Measurements from ENCODE around the gene AHR. TPM values are rescaled to one million over a fixed set of nuclear protein-coding genes. Genes with fewer than 3 reads are reported as not detected.
"Not testable (repeated sequence)": the region's sequence is repeated elsewhere in the genome, so short reads cannot be mapped to it uniquely, and the experiment has no call there.

Gene AHR
- total RNA-seq, 6 donors from 2014 or later, result 68.8 to 236 (median 95.6) TPM

DNA sequence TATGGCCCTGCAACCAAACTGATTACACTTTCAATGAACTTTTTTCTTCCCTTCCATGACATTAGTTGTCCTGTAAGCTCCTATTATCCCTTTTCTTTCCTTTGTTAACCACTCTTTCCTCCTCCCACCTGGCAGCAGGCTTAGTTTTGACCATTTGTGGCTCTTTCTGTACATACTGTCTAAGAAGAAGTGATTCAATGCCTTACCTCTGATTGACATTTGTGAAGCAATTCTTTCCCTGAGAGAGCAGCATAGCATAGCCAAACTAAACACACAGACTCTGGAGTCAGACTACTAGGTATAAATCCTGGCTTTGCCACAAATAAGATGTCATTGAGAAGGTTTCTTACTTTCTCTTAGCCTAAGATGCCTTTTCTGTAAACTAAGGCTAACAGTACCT lies 48.9 kb downstream of the AHR start:
- H3K4me1 ChIP-seq, result peaks cover 0 to 5% (median 2%) of the 10 kb centered on the region in 4 donors
- H3K27me3 ChIP-seq, result no peaks in the 10 kb centered on the region
- TF ChIP-seq, protein P1, sequence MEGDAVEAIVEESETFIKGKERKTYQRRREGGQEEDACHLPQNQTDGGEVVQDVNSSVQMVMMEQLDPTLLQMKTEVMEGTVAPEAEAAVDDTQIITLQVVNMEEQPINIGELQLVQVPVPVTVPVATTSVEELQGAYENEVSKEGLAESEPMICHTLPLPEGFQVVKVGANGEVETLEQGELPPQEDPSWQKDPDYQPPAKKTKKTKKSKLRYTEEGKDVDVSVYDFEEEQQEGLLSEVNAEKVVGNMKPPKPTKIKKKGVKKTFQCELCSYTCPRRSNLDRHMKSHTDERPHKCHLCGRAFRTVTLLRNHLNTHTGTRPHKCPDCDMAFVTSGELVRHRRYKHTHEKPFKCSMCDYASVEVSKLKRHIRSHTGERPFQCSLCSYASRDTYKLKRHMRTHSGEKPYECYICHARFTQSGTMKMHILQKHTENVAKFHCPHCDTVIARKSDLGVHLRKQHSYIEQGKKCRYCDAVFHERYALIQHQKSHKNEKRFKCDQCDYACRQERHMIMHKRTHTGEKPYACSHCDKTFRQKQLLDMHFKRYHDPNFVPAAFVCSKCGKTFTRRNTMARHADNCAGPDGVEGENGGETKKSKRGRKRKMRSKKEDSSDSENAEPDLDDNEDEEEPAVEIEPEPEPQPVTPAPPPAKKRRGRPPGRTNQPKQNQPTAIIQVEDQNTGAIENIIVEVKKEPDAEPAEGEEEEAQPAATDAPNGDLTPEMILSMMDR (IDR thresholded peaks at IDR 0.05), result no peak
- TF ChIP-seq POLR2A (IDR thresholded peaks at IDR 0.05) (no peak), EP300 (IDR thresholded peaks at IDR 0.05) (no peak), POLR2AphosphoS5 (IDR thresholded peaks at IDR 0.05) (no peak)
- H3K36me3 ChIP-seq, result peaks cover 0 to 39% (median 3%) of the 10 kb centered on the region in 4 donors
- no peak overlapping the region for H3K27ac ChIP-seq
- peaks cover 0 to 3% (median 0%) of the 10 kb centered on the region in 4 donors for H3K9me3 ChIP-seq
- DNase-seq (no peak), ATAC-seq (ENCODE audit: low FRiP score in 2 of 2) (no peak)
- H3K4me3 ChIP-seq, result no peak overlapping the region

- peaks cover 0 to 26% (median 3%) of the 10 kb centered on the region in 4 donors for H3K36me3 ChIP-seq
- H3K27me3 ChIP-seq; DNase-seq; H3K9me3 ChIP-seq; H3K4me1 ChIP-seq; H3K4me3 ChIP-seq; H3K27ac ChIP-seq; ATAC-seq (ENCODE audit: low FRiP score in 2 of 2): not testable (repeated sequence)
- WGBS, 2 donors, result 95 to 100% methylated on average over 1 of the region's 1 CpG
Measured at GRCh38 chr7:17348932-17349331, 50.5 kb downstream of the AHR start.

- H3K27me3 ChIP-seq; H3K4me1 ChIP-seq; ATAC-seq (ENCODE audit: low FRiP score in 2 of 2); H3K4me3 ChIP-seq; H3K9me3 ChIP-seq; DNase-seq; H3K27ac ChIP-seq: not testable (repeated sequence)
- H3K36me3 ChIP-seq, result peaks cover 0 to 14% (median 0%) of the 10 kb centered on the region in 4 donors
- WGBS, 2 donors, result 99 to 100% methylated on average over 3 of the region's 3 CpGs
Measured at GRCh38 chr7:17350321-17350720, 51.9 kb downstream of the AHR start.

DNA sequence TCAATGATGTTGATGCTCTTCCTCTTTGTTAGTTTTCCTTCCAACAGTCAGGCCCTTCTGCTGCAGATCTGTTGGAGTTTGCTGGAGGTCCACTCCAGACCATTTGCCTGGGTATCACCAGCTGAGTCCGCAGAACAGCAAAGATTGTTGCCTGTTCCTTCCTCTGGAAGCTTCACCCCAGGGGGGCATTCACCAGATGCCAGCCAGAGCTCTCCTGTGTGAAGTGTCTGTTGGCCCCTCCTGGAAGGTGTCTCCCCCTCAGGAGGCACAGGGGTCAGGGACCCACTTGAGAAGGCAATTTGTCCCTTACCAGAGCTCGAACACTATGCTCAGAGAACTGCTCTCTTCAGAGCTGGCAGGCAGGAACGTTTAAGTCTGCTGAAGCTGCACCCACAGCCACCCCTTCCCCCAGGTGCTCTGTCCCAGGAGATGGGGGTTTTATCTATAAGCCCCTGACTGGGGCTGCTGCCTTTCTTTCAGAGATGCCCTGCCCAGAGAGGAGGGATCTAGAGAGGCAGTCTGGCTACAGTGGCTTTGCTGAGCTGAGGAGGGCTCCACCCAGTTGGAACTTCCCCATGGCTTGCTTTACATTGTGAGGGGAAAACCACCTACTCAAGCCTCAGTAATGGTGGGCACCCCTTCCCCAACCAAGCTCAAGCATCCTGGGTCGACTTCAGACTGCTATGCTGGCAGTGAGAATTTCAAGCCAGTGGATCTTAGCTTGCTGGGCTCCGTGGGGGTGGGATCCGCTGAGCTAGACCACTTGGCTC lies 55.4 kb downstream of the AHR start:
- H3K4me3 ChIP-seq; H3K27ac ChIP-seq; H3K36me3 ChIP-seq; H3K27me3 ChIP-seq; DNase-seq; ATAC-seq (ENCODE audit: low FRiP score in 2 of 2); H3K9me3 ChIP-seq; H3K4me1 ChIP-seq: not testable (repeated sequence)
- 80 to 86% methylated on average over 1 to 6 of the region's 6 CpGs for WGBS, 2 donors

DNA sequence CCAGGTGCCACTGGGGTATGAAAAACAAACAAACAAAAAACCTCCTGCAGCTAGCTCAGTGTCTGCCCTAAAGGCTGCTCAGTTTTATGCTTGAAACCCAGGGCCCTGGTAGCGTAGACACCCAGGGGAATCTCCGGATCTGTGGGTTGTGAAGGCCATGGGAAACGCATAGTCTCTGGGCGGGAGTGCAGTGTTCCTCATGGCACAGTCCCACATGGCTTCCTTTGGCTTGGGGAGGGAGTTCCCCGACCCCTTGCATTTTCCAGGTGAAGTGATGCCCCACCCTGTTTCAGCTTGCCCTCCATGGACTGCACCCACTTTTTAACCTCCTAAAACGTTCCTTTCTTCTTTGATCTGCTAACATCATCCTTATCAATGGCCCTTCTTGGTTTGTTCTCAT lies 56.0 kb downstream of the AHR start:
- no peak overlapping the region for H3K27ac ChIP-seq
- H3K9me3 ChIP-seq, result peaks cover 0 to 3% (median 1%) of the 10 kb centered on the region in 4 donors
- H3K4me3 ChIP-seq, result no peak overlapping the region
- no peak for TF ChIP-seq POLR2AphosphoS5 (IDR thresholded peaks at IDR 0.05)
- TF ChIP-seq, protein P1 (IDR thresholded peaks at IDR 0.05), result no peak
- TF ChIP-seq POLR2A (IDR thresholded peaks at IDR 0.05), result no peak
- no peaks in the 10 kb centered on the region for H3K36me3 ChIP-seq
- WGBS, 2 donors, result 88 to 95% methylated on average over 3 to 6 of the region's 6 CpGs
- no peaks in the 10 kb centered on the region for H3K27me3 ChIP-seq
- DNase-seq (no peak), ATAC-seq (ENCODE audit: low FRiP score in 2 of 2) (peak in 1 of 2 donors; percentile 37)
- H3K4me1 ChIP-seq, result peaks cover 0 to 3% (median 0%) of the 10 kb centered on the region in 4 donors

GRCh38 chr7:17355050-17355449 lies 56.6 kb downstream of the AHR start:
- no peaks in the 10 kb centered on the region for H3K36me3 ChIP-seq
- H3K4me3 ChIP-seq, result no peak overlapping the region
- peaks cover 0 to 3% (median 0%) of the 10 kb centered on the region in 4 donors for H3K4me1 ChIP-seq
- H3K9me3 ChIP-seq, result peaks cover 0 to 3% (median 1%) of the 10 kb centered on the region in 4 donors
- H3K27ac ChIP-seq, result no peak overlapping the region
- no peaks in the 10 kb centered on the region for H3K27me3 ChIP-seq
- DNase-seq, result no peak
- TF ChIP-seq EP300 (IDR thresholded peaks at IDR 0.05), result no peak
- no peak for TF ChIP-seq POLR2A (IDR thresholded peaks at IDR 0.05)
- TF ChIP-seq POLR2AphosphoS5 (IDR thresholded peaks at IDR 0.05), result no peak
- TF ChIP-seq, protein P1 (IDR thresholded peaks at IDR 0.05), result no peak
- ATAC-seq (ENCODE audit: low FRiP score in 2 of 2), result no peak

Data from upper lobe of left lung (tissue), 6 donors.